B cell (primary cell): Measurements from ENCODE around the gene KMT2A. TPM values are rescaled to one million over a fixed set of nuclear protein-coding genes. Genes with fewer than 3 reads are reported as not detected.
A peak's percentile ranks its signal among the peaks of the same experiment; 100 is the strongest.

Source experiments
- ATAC-seq: fragments of 200-7000 bp; cut with Tn5 transposase; one replicate; pipeline ENCODE4 v1.10.0; 2021; ENCODE audit warnings: low read depth, mild to moderate bottlenecking, moderate number of reproducible peaks, moderate library complexity
- CTCF ChIA-PET: fragments of 350-600 bp; sonication (Branson Sonifier 250); formaldehyde crosslinking; loops from one replicate; lab custom pipeline; 2021; ENCODE audit warnings: antibody characterized with exemption, inconsistent platforms; lab: Charles Lee
- POLR2A ChIA-PET: fragments of 350-600 bp; sonication (Branson Sonifier 250); formaldehyde crosslinking; loops from one replicate; lab custom pipeline; 2021; ENCODE audit warnings: antibody characterized with exemption; lab: Charles Lee
- DNase-seq: peaks from one replicate; pipeline ENCODE4 v3.0.0; 2013
- H2AFZ ChIP-seq: 2 replicates; pipeline ENCODE4 v1.6.1; 2012; ENCODE audit warnings: mild to moderate bottlenecking, low read depth, low read length; ENCODE audit not compliant: insufficient read depth, poor library complexity, severe bottlenecking
- H3K27ac ChIP-seq, 2 donors: 1 replicate in 1 of 2; 2 replicates in 1 of 2; pipeline ENCODE4 v1.5.1; 2012 to 2013; ENCODE audit warnings: low read length in 2 of 2, mild to moderate bottlenecking in 2 of 2, moderate library complexity in 1 of 2
- H3K27me3 ChIP-seq, 4 experiments: fragments of 200-600 bp in 1 of 4; sonication (generic) in 1 of 4; replicated peaks in 1 of 4; 1 replicate in 2 of 4; 2 replicates in 2 of 4; pipeline versions ENCODE4 v1.6.1 to v1.7.0; 2013 to 2016; ENCODE audit warnings: low read length in 3 of 4, mild to moderate bottlenecking in 2 of 4, mixed read lengths in 1 of 4, moderate library complexity in 1 of 4; ENCODE audit not compliant: insufficient read depth in 4 of 4, control insufficient read depth in 3 of 4; ENCODE audit errors: control extremely low read depth in 1 of 4
- H3K36me3 ChIP-seq, 2 experiments: replicated peaks in 1 of 2; 1 replicate in 1 of 2; 2 replicates in 1 of 2; pipeline versions ENCODE4 v1.6.1 to v1.7.1; 2013; ENCODE audit warnings: low read length in 1 of 2; ENCODE audit not compliant: insufficient read depth in 2 of 2, control insufficient read depth in 1 of 2; ENCODE audit errors: control extremely low read depth in 1 of 2, extremely low read depth in 1 of 2
- H3K4me1 ChIP-seq, 2 donors: fragments of 200-600 bp in 1 of 2; sonication (generic) in 1 of 2; 1 replicate in 1 of 2; 2 replicates in 1 of 2; pipeline versions ENCODE4 v1.5.1 to v1.6.1; 2013 to 2017; ENCODE audit warnings: low read length in 2 of 2; ENCODE audit not compliant: control insufficient read depth in 2 of 2, insufficient read depth in 2 of 2
- H3K4me2 ChIP-seq: replicated peaks from 2 replicates; pipeline ENCODE3; 2012; ENCODE audit warnings: mild to moderate bottlenecking, low read depth, low read length; ENCODE audit not compliant: poor library complexity, severe bottlenecking
- H3K4me3 ChIP-seq, 5 experiments: fragments of 200-600 bp in 1 of 5; sonication (generic) in 1 of 5; 1 replicate in 3 of 5; 2 replicates in 2 of 5; pipeline versions ENCODE4 v1.5.1 to v1.7.0; 2011 to 2016; ENCODE audit warnings: low read length in 4 of 5, mild to moderate bottlenecking in 4 of 5, low read depth in 2 of 5, control low read depth in 1 of 5, moderate library complexity in 1 of 5; ENCODE audit not compliant: insufficient read depth in 1 of 5; ENCODE audit errors: control extremely low read depth in 1 of 5, extremely low read depth in 1 of 5
- H3K79me2 ChIP-seq: fragments of 200-600 bp; sonication (generic); one replicate; pipeline ENCODE4 v1.6.0; 2016; ENCODE audit warnings: low read length; ENCODE audit not compliant: control insufficient read depth, insufficient read depth
- H3K9ac ChIP-seq: fragments of 200-600 bp; sonication (generic); 2 replicates; pipeline ENCODE4 v1.6.1; 2017; ENCODE audit warnings: mild to moderate bottlenecking, low read length, moderate library complexity
- H3K9me3 ChIP-seq, 3 donors: one replicate each; pipeline versions ENCODE4 v1.6.1 to v1.7.1; 2013; ENCODE audit warnings: low read length in 2 of 3; ENCODE audit not compliant: control insufficient read depth in 2 of 3, insufficient read depth in 1 of 3; ENCODE audit errors: control extremely low read depth in 1 of 3
- H4K20me1 ChIP-seq: 2 replicates; pipeline ENCODE4 v1.6.0; 2012; ENCODE audit warnings: mild to moderate bottlenecking, low read length; ENCODE audit not compliant: insufficient read depth, control insufficient read depth, poor library complexity, severe bottlenecking
- H3K27ac Mint-ChIP-seq: one replicate; pipeline ENCODE4 v1.8.0; 2021; ENCODE audit warnings: mixed read lengths
- H3K27me3 Mint-ChIP-seq: one replicate; pipeline ENCODE4 v1.8.0; 2021; ENCODE audit warnings: mixed read lengths
- H3K4me1 Mint-ChIP-seq: one replicate; pipeline ENCODE4 v1.8.0; 2021; ENCODE audit warnings: mixed read lengths
- H3K4me3 Mint-ChIP-seq: one replicate; pipeline ENCODE4 v1.8.0; 2021; ENCODE audit warnings: mixed read lengths
- H3K9me3 Mint-ChIP-seq: one replicate; pipeline ENCODE4 v1.8.0; 2022; ENCODE audit warnings: mixed read lengths; ENCODE audit not compliant: insufficient read depth
- CTCF ChIP-seq: fragments of 200-600 bp; IDR thresholded peaks from one replicate; pipeline ENCODE4 v1.8.0; 2022; ENCODE audit warnings: antibody characterized with exemption, mild to moderate bottlenecking
- EZH2 ChIP-seq: IDR thresholded peaks from 2 replicates; pipeline ENCODE4 v1.6.1; 2012; ENCODE audit warnings: borderline replicate concordance, low read depth, mild to moderate bottlenecking, moderate library complexity, low read length; ENCODE audit not compliant: insufficient read depth, poor library complexity, severe bottlenecking
- WGBS: methylation state at CpG from one replicate; pipeline ENCODE4 v1.1.5; 2013; ENCODE audit warnings: missing lambda C conversion rate; ENCODE audit not compliant: insufficient coverage; 5-methylcytosine and 5-hydroxymethylcytosine counted together
- intact Hi-C: fragments of 100-400 bp; cut with micrococcal nuclease; formaldehyde crosslinking; loops from one replicate; pipeline ENCODE4 v1.10.0; 2022
- polyA plus RNA-seq: library from polyadenylated mRNA; depleted of rRNA; stranded (reverse); fragments of >200 nt; gene quantifications from 2 replicates; pipeline ENCODE4 v1.2.3, GENCODE V29; 2012
- total RNA-seq, 2 donors: library from RNA; stranded (reverse); fragments of 120-200 nt in 1 of 2; gene quantifications; 1 replicate in 1 of 2; 2 replicates in 1 of 2; pipeline versions ENCODE4 v1.2.3 to v1.2.4, GENCODE V29; 2013 to 2022

Gene KMT2A
- total and polyA plus RNA-seq, 2 donors (not counting 1 experiment from before 2014, with no cell fraction given) = 32.1 to 175 TPM

DNA sequence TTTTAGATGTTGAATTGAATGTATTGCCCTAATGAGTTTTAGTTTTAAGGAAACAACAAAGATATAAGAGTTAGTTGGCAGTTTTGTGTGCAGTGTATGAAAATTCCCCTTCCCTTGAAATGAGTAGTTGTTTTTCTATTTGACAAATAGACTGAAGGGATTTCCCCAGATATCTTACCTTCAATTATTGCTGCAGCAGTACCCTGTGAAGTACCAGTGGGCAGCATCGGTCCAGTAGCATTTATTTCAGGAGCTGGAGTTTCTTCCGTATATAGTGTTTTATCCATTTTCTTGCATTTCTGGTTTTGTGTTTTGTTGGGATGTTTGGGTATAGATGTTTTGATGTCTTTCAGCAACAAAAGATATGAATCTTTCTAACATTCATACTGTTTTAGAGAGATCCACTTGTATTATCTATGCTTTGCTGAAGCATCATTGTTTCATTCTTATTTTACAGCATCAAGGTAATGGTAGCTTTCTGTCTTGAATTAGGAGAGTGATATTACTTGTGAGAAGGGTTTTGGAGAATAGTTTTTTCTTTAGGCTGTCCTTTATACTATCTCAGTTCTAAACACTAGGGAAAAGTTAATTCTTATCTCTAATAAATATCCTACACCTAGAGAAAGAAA lies 7.4 kb downstream of the KMT2A start:
- H3K36me3 ChIP-seq = peaks cover 0 to 11% of the 10 kb centered on the region in 2 experiments
- peaks cover 100% of the 10 kb centered on the region for H3K79me2 ChIP-seq
- no peaks in the 10 kb centered on the region for H3K27me3 Mint-ChIP-seq
- DNase-seq (peak; percentile 15), ATAC-seq (peak; percentile 24)
- H2AFZ ChIP-seq = no peak overlapping the region
- no peak for TF ChIP-seq CTCF
- TF ChIP-seq EZH2 = no peak
- intact Hi-C loops = loop anchor here (1.0 kb wide), 1 partner anchor 8 kb away; no protein-coding TSS in a partner anchor
- peak overlapping the region; percentile 73 for H3K27ac Mint-ChIP-seq
- WGBS = no CpG with 5 or more reads among the region's 2 CpGs
- peak overlapping the region; percentile 23 for H3K4me2 ChIP-seq
- H3K4me3 Mint-ChIP-seq = peak overlapping the region; percentile 63
- peaks cover 33 to 56% of the 10 kb centered on the region in 2 donors for H3K4me1 ChIP-seq
- no peaks in the 10 kb centered on the region for H3K27me3 ChIP-seq
- peaks cover 96% of the 10 kb centered on the region for H4K20me1 ChIP-seq
- no peak overlapping the region for H3K9ac ChIP-seq
- H3K9me3 Mint-ChIP-seq = no peaks in the 10 kb centered on the region
- H3K9me3 ChIP-seq = no peaks in the 10 kb centered on the region
- no peak overlapping the region for H3K4me3 ChIP-seq
- peaks cover 83% of the 10 kb centered on the region for H3K4me1 Mint-ChIP-seq
- peak overlapping the region in 1 of 2 donors; percentile 11 for H3K27ac ChIP-seq
- POLR2A ChIA-PET = interaction anchor here (0.9 kb wide), 1 partner anchor 8 kb away, joined by 7 read pairs; no protein-coding TSS in a partner anchor
- CTCF ChIA-PET = interaction anchor here (1.0 to 2.2 kb wide), 5 partner anchors 8 to 245 kb away, joined by 3 to 7 read pairs (median 3); partner anchors contain the start of gene KMT2A

DNA sequence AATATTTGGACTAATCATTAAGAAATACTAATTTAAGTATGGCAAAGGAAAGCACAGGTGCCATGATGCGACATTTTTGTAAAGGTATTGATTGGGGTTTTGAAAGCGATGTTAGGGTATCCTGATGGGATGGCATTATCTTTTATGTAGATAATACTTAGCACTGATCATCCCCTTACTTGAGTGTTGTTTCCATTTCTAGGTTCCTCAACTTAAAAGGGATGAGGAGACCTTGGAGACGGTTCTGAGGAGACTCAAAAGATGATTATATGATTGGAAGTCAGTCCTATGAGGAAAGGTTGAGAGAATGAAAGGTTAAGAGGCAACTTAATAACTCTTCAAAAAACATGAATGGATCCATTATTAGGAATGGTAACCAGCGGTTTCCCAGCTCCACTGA lies 11.1 kb downstream of the KMT2A start:
- WGBS = no CpG with 5 or more reads among the region's 4 CpGs
- Histone ChIP-seq H3K9me3 (no peaks in the 10 kb centered on the region), H3K4me2 (no peak overlapping the region), H4K20me1 (peaks cover 96% of the 10 kb centered on the region), H3K4me1 (peaks cover 18 to 28% of the 10 kb centered on the region in 2 donors), H3K4me3 (no peak overlapping the region), H3K27me3 (no peaks in the 10 kb centered on the region), H3K27ac (no peak overlapping the region), H3K36me3 (peaks cover 0 to 9% of the 10 kb centered on the region in 2 experiments), H2AFZ (no peak overlapping the region), H3K9ac (no peak overlapping the region), H3K79me2 (peaks cover 100% of the 10 kb centered on the region)
- H3K27me3 Mint-ChIP-seq = no peaks in the 10 kb centered on the region
- no peak for ATAC-seq
- no peak overlapping the region for H3K4me3 Mint-ChIP-seq
- TF ChIP-seq EZH2 (no peak), CTCF (no peak)
- DNase-seq = no peak
- ChIA-PET CTCF (interaction anchor here (1.1 kb wide), 1 partner anchor 29 kb away, joined by 4 read pairs; no protein-coding TSS in a partner anchor), POLR2A (no interaction called here)
- intact Hi-C loops = no loop called here
- H3K27ac Mint-ChIP-seq = no peak overlapping the region
- peaks cover 60% of the 10 kb centered on the region for H3K4me1 Mint-ChIP-seq
- H3K9me3 Mint-ChIP-seq = no peaks in the 10 kb centered on the region
